SK-N-MC (cell line): ENCODE measurements around the gene UNC5C.

Experiments
- EZH2 ChIP-seq: fragments of 200-600 bp; sonication (generic); IDR thresholded peaks from one replicate; pipeline ENCODE4 v1.6.1; 2017; ENCODE audit warnings: antibody characterized with exemption
- FOXP2 ChIP-seq: optimal IDR thresholded peaks from 2 replicates; pipeline ENCODE3; 2011; ENCODE audit warnings: mild to moderate bottlenecking, moderate library complexity; ENCODE audit not compliant: insufficient read depth; ENCODE audit errors: extremely low read length, control extremely low read depth
- POLR2AphosphoS5 ChIP-seq: IDR thresholded peaks from 2 replicates; pipeline ENCODE4 v1.6.1; 2012; ENCODE audit warnings: mild to moderate bottlenecking, low read depth, low read length, borderline replicate concordance

- TF ChIP-seq EZH2 (no peak), POLR2AphosphoS5 (no peak), FOXP2 (no peak)
Measured at GRCh38 chr4:95217197-95217596, 331.6 kb downstream of the UNC5C start.
